H7 (cell line): ENCODE measurements around the gene TSPAN18. TPM values are rescaled to one million over a fixed set of nuclear protein-coding genes. Genes with fewer than 3 reads are reported as not detected.

Experiments
- DNase-seq: peaks from one replicate; pipeline ENCODE4 v3.0.0; 2012
- H3K27me3 ChIP-seq: 2 replicates; pipeline ENCODE4 v1.6.0; 2011; ENCODE audit warnings: mild to moderate bottlenecking, low read length; ENCODE audit not compliant: control insufficient read depth, insufficient read depth
- H3K36me3 ChIP-seq: replicated peaks from 2 replicates; pipeline ENCODE4 v1.5.1; 2011; ENCODE audit warnings: low read length; ENCODE audit not compliant: control insufficient read depth, insufficient read depth
- H3K4me3 ChIP-seq: 2 replicates; pipeline ENCODE4 v1.5.1; 2011; ENCODE audit warnings: low read depth, mild to moderate bottlenecking, control low read depth, low read length, moderate library complexity; ENCODE audit not compliant: insufficient read depth
- total RNA-seq: library from RNA; depleted of rRNA; stranded (reverse); fragments of >200 nt; shearing (Covaris generic); gene quantifications from 2 replicates; pipeline ENCODE4 v1.2.3, GENCODE V29; 2014

Gene TSPAN18
- total RNA-seq, 1 experiment from 2014 or later = 25.7 TPM

GRCh38 chr11:44889266-44889665 lies 162.5 kb downstream of the TSPAN18 start:
- Histone ChIP-seq H3K4me3 (no peak overlapping the region), H3K36me3 (no peaks in the 10 kb centered on the region), H3K27me3 (no peaks in the 10 kb centered on the region)
- DNase-seq = no peak

DNA sequence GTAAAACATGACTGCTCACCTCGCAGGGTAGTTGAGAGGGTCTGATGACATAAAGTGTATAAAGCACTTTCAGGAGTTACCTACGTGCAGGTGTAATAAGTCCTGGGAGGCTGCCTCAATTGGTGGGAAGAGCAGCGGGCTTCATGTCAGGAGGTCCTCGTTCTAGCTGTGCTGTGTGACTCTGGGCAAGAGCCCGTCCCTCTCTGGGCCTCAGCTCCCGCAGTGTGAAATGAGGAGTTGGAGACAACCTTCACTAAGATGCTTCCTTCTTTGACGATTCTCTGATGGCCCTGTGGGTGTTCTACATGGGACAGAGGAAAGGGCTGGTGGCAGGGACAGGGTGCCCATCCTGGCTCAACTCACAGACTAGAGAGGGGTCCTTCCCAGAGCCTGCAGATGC lies 166.1 kb downstream of the TSPAN18 start:
- no peak for DNase-seq
- Histone ChIP-seq H3K27me3 (no peaks in the 10 kb centered on the region), H3K4me3 (no peak overlapping the region), H3K36me3 (no peaks in the 10 kb centered on the region)

DNA sequence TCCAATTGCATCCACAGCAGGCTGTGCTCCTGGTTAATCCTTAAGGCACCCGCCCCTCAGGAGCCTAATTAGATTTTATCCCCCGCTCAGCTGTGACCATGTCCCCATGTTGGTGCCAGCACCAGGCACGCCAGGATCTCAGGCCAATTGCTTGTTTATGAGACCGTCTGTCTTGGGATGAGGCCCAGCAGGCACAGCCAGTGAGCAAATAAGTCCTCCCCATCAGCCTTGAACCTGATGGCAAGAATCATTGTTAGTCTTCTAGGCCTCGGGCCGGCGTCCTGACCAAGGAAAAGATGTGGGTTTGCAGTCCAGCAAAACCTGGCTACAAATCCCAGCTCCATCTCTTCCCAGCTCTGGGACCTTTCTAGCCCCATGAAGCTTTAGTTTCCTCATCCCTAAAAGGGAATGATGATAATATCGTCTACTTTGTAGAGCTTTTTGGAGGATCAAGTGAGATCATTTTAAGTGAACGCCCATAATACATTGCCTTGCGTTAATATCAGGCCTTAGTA lies 166.6 kb downstream of the TSPAN18 start:
- no peaks in the 10 kb centered on the region for H3K36me3 ChIP-seq
- no peak overlapping the region for H3K4me3 ChIP-seq
- no peak for DNase-seq
- H3K27me3 ChIP-seq = no peaks in the 10 kb centered on the region

- Histone ChIP-seq H3K4me3 (no peak overlapping the region), H3K27me3 (no peaks in the 10 kb centered on the region), H3K36me3 (no peaks in the 10 kb centered on the region)
- DNase-seq = peak; percentile 95
These were observed 167.3 kb downstream of the TSPAN18 start for GRCh38 chr11:44893846-44894617.

- Histone ChIP-seq H3K4me3 (no peak overlapping the region), H3K36me3 (no peaks in the 10 kb centered on the region), H3K27me3 (no peaks in the 10 kb centered on the region)
- peak; percentile 90 for DNase-seq
These were observed 173.2 kb downstream of the TSPAN18 start for GRCh38 chr11:44899959-44900358.

DNA sequence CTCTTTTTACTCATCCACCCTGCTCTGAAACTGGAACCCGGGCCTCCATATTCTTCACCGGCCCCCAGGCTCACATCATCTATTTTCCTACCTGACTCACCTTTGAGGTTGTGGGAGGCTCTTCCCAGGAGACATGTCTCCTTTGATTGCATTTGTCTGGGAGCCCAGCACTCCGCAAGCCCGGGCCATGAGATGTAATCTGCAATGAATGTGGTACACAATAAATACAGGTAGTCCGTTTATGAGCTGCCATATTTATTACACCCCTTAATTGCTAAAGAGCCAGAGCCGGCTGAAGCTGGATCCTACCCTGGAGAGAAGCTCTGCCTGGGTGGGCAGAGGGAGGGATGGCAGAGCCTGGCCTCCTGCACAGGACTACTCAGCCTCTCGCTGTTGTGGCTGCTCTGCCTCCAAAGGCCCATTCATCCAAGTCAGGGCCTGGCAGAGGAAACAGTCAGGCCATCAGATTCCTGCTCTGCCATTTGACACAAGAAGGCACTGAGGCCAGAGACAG lies 174.4 kb downstream of the TSPAN18 start:
- Histone ChIP-seq H3K4me3 (no peak overlapping the region), H3K36me3 (no peaks in the 10 kb centered on the region), H3K27me3 (no peaks in the 10 kb centered on the region)
- DNase-seq = no peak

- H3K27me3 ChIP-seq = no peaks in the 10 kb centered on the region
- no peak overlapping the region for H3K4me3 ChIP-seq
- no peaks in the 10 kb centered on the region for H3K36me3 ChIP-seq
- no peak for DNase-seq
These were observed 175.0 kb downstream of the TSPAN18 start for GRCh38 chr11:44901786-44902185.

- H3K27me3 ChIP-seq = no peaks in the 10 kb centered on the region
- no peaks in the 10 kb centered on the region for H3K36me3 ChIP-seq
- DNase-seq = no peak
- H3K4me3 ChIP-seq = no peak overlapping the region
These were observed 176.3 kb downstream of the TSPAN18 start for GRCh38 chr11:44903035-44903434.

DNA sequence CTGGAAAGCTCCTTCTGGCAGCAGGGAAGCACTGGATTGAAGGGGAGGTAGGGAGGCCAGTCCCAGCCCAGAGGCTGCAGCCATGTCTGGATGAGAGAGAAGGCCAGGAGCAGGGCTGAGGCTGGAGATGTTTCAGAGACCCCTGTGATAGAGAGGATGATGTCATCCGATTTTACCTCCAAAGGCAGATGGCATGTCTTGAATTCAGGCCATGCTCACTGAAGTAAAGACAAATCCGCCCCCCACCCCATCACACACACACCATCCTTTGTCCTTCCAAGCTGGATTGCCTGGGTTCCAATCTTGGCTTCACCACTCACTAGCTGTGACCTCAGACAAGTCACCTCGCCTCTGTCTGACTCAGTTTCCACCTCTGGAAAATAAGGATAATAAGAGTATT lies 176.8 kb downstream of the TSPAN18 start:
- no peaks in the 10 kb centered on the region for H3K27me3 ChIP-seq

GRCh38 chr11:44904261-44905020 lies 177.7 kb downstream of the TSPAN18 start:
- Histone ChIP-seq H3K4me3 (no peak overlapping the region), H3K27me3 (no peaks in the 10 kb centered on the region), H3K36me3 (no peaks in the 10 kb centered on the region)
- no peak for DNase-seq

More for the DNA sequence above, 176.8 kb downstream of the TSPAN18 start:
- DNase-seq = no peak
- Histone ChIP-seq H3K4me3 (no peak overlapping the region), H3K36me3 (no peaks in the 10 kb centered on the region)

DNA sequence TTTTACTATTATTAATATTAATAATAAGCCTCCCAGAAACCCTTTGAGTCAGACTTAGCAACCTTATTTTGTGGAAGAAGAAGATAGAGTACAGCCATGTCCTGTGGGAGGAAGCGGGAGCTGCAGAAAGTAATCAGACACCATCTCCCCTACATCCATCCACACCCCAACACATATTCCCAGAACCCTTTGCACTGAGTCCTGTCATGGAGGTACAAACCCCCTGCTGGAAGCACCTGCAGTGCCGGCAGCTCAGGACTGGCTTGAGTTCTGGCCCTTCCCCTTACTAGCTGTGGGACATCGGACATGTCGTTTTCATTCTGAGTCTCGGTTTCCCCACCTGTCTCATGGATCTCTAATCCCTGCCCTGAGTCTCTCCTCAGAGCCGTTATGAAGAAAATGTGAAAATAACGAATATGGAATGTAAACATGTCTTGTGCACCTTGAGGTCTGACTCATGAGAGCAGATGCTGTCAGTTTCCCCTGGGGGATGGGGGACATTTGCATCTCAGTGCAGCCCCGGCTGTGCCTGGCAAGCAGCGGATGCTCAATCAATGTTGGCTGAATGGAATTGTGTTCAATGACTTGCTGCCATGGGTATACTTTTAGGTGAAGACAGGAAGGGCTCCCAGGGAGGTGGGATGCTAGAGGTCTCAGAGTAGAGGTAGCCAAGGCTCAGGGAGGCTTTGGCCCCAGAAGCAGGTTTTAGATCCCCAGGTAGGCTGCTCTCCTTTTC lies 178.5 kb downstream of the TSPAN18 start:
- no peak for DNase-seq
- H3K36me3 ChIP-seq = no peaks in the 10 kb centered on the region
- H3K4me3 ChIP-seq = no peak overlapping the region
- no peaks in the 10 kb centered on the region for H3K27me3 ChIP-seq

GRCh38 chr11:44906649-44907048 lies 179.9 kb downstream of the TSPAN18 start:
- DNase-seq = no peak
- H3K36me3 ChIP-seq = no peaks in the 10 kb centered on the region
- no peaks in the 10 kb centered on the region for H3K27me3 ChIP-seq
- no peak overlapping the region for H3K4me3 ChIP-seq

DNA sequence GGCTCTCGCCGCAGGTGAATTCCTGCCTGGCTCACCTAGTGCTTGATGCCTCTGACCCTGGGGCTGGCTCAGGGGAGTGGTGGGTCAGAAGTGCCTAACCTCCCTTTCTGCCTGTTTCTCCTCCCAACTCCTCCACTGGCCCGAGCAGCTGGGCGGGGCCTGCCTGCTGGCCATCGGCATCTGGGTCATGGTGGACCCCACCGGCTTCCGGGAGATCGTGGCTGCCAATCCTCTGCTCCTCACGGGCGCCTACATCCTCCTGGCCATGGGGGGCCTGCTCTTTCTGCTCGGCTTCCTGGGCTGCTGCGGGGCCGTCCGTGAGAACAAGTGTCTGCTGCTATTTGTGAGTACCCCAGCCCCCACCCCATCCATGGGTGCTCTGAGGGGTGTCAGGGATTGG lies 182.8 kb downstream of the TSPAN18 start:
- Histone ChIP-seq H3K36me3 (no peaks in the 10 kb centered on the region), H3K4me3 (no peak overlapping the region)

GRCh38 chr11:44910591-44910990 lies 183.8 kb downstream of the TSPAN18 start:
- H3K36me3 ChIP-seq = no peaks in the 10 kb centered on the region
- H3K4me3 ChIP-seq = no peak overlapping the region
- no peaks in the 10 kb centered on the region for H3K27me3 ChIP-seq
- DNase-seq = peak; percentile 55

More for the DNA sequence above, 182.8 kb downstream of the TSPAN18 start:
- no peak for DNase-seq
- H3K27me3 ChIP-seq = no peaks in the 10 kb centered on the region
